WI38 (cell line): ENCODE measurements around the gene MAP3K5.

Experiments used
- H3K4me3 ChIP-seq: 2 replicates; pipeline ENCODE4 v1.5.1; 2011; ENCODE audit warnings: low read depth, mild to moderate bottlenecking, control low read depth, low read length
- TF ChIP-seq, protein P1 (sequence below): IDR thresholded peaks from 2 replicates; pipeline ENCODE4 v1.5.1; 2012; ENCODE audit warnings: low read depth, mild to moderate bottlenecking, control low read depth, low read length

MAP3K5 gene

DNA sequence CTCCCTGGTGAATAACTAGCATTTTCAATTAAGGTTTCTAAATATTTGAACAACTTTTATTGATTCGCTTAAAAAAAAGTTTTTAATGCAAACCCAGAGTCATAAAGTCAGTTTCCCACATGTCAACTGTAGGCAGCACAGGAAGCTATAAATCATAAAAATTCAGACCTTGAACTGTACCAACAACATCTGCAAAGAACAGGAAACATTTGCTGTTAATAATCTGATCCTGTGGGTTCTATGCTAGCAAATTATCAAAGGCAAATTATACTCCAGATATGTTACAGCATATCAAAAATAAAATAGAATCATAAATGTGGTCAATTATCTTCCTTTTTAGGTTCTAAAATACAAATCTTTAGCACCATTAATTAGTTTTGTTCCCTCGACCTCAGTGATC, 225.4 kb downstream of the MAP3K5 start:
- no peak overlapping the region for H3K4me3 ChIP-seq
- TF ChIP-seq, protein P1, sequence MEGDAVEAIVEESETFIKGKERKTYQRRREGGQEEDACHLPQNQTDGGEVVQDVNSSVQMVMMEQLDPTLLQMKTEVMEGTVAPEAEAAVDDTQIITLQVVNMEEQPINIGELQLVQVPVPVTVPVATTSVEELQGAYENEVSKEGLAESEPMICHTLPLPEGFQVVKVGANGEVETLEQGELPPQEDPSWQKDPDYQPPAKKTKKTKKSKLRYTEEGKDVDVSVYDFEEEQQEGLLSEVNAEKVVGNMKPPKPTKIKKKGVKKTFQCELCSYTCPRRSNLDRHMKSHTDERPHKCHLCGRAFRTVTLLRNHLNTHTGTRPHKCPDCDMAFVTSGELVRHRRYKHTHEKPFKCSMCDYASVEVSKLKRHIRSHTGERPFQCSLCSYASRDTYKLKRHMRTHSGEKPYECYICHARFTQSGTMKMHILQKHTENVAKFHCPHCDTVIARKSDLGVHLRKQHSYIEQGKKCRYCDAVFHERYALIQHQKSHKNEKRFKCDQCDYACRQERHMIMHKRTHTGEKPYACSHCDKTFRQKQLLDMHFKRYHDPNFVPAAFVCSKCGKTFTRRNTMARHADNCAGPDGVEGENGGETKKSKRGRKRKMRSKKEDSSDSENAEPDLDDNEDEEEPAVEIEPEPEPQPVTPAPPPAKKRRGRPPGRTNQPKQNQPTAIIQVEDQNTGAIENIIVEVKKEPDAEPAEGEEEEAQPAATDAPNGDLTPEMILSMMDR = no peak

DNA sequence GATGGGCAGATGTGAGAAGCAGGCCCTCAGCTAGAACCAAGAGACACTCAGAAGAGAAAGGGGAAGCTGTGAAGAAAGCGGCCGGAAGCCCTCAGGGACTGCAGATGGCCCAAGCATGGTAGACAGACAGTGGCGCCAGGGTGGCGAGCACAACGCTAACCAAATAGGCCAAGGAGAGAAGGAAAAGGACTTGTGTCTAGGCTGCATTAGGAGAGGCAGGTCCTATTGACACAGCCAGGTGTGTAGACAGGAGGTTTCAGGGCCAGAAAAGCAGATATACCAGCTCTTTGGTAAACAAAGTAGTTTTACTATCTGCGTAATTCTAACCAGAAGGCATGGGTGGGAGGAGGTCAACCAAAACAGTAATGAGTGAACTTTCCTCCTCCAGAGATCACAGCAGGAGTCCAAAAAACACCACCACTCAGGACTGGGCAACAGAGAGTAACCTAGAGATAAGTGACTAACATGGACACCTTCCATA, 226.2 kb downstream of the MAP3K5 start:
- TF ChIP-seq, protein P1 = no peak
- H3K4me3 ChIP-seq = no peak overlapping the region

DNA sequence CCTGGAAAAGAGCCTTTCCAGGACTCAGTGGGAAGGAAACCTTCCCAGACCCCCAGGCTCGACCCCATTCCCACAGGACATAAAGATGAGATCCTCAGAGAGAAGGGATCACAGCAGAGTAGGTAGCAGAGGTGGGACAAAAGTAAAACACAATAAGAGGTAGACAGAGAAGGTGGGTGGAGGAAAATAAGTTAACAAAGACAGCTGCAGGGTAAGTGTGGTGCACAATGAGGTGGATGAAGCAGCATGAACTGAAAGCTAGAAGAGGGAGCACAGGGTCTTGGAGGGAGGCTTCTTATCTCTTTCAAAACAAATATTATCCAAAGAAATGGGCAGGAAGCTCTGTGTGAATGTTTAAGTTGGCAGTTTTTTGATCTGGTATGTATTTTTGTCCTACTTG, 228.1 kb downstream of the MAP3K5 start:
- H3K4me3 ChIP-seq = no peak overlapping the region
- TF ChIP-seq, protein P1 = no peak

DNA sequence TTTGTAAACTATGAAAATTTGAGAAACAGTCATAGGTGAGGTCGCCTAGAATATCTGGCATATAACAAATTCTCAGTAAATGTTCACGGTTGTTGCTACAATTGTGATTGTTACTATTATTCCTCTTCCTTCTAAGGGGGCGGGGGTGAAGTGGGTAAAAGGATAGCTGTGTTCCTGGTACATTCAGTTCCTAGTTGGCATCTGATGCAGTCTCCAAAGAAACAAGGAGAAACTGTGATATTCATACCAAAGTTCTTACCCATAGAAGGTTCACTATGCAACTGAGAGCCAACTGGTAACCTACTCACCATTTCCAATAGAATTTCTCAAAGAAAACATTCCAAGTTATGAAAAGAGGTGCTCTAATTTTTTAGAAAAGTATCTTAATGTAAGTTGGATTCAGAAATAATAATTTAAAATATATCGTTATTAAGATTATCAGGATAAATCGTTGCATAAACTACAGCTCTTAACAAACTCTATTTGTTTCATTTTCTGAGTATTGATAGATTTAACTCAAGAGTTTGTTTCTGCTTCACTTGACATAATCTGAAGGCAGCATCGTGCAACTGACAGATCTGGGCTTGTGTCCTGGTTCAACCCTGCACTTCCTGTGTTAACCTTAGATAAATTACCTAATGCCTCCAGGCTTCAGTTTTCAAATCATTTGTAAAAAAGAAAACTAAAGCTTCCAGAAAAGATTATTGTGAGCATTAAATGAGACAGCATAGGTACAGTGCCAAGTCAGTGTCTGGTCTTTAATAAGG, 228.7 kb downstream of the MAP3K5 start:
- TF ChIP-seq, protein P1 = no peak
- no peak overlapping the region for H3K4me3 ChIP-seq

DNA sequence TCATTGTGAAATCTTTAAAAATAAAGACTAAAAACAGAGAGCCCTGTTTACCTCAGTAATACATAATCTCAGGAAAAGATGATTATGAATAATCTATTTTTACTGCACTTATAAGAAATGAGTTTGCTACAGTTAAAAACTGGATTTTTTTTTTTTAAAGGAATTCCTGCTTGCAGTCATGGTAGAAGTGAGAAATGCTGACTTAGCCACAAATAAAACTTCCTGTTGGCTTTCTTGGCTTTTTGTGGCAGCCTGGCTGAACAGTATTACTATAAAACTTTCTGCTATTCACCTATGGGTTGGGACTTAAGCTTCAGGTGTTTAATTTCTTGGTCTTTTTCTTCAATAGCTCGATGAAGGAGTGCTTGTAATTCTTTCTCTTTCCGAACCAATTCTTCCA, 230.1 kb downstream of the MAP3K5 start:
- no peak overlapping the region for H3K4me3 ChIP-seq
- TF ChIP-seq, protein P1 = no peak

DNA sequence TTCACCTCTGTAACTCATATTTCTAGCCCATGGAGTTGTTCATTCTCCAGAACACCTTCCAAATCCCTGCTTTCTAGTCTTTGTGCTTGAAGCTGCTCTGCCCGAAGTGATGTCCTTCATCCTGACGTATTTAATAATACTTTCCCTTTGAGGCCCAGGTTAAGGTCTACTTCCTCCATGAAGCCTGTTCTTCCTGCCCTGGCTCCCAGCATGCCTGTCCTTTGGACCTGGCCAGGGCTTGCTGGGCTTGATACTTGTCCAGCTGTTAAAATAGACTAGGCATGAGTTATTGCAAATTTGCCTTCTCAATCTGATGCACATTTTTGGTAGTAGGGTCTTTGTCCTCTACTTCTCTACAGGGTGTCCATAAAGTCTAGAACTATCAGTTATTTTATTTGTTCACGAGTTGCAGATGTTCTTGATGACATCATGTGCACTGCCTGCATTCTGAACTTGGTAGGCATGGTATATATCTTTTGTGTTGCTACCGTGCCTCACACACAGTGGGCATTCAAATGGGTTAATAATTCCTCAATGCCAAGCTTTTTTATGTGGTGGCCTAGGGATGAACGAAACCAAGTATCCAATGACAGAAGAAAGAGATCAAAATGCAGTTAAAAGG, 239.0 kb downstream of the MAP3K5 start:
- TF ChIP-seq, protein P1 = no peak
- no peak overlapping the region for H3K4me3 ChIP-seq

DNA sequence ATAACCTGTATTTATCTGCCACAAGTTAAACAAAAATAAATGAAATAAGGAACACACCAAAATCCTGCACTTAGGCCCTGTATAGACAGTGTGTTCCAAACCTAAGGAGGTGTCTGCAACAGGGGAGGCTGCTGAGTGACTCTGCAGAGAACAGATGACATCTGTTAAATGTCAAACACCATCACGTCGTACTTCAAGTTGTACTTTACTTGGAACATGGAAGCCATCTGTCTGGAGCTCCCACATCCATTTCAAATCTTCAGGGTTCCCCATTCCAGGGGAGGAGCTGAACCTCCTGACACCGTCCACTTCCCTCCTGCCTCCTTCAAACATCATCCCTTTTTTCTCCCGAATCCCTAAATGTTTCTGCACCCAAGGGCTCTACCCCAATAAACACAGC, 240.2 kb downstream of the MAP3K5 start:
- TF ChIP-seq, protein P1 = no peak
- H3K4me3 ChIP-seq = no peak overlapping the region
